HG03060 (cell line): ENCODE results near the gene PSMD7.
"Not testable (repeated sequence)": the region's sequence is repeated elsewhere in the genome, so short reads cannot be mapped to it uniquely, and the experiment has no call there.

Experiments used
- ATAC-seq: cut with Tn5 transposase; IDR thresholded peaks from one replicate; pipeline ENCODE4 v1.9.1; 2021; ENCODE audit warnings: low read depth, moderate number of reproducible peaks; ENCODE audit not compliant: unreplicated experiment

PSMD7 gene

GRCh38 chr16:74291577-74292208, 4.9 kb upstream of the PSMD7 start:
- ATAC-seq, result no peak

GRCh38 chr16:74296104-74296431, 546 bp upstream of the PSMD7 start:
- peak; percentile 10 for ATAC-seq

GRCh38 chr16:74297145-74297665, 591 bp downstream of the PSMD7 start:
- ATAC-seq, result no peak

- no peak for ATAC-seq
These were observed 1.5 kb downstream of the PSMD7 start for GRCh38 chr16:74298104-74298503.

GRCh38 chr16:74302341-74302740, 5.7 kb downstream of the PSMD7 start:
- no peak for ATAC-seq

- ATAC-seq, result no peak
These were observed 7.7 kb downstream of the PSMD7 start for GRCh38 chr16:74304164-74304834.

GRCh38 chr16:74304835-74305176, 8.2 kb downstream of the PSMD7 start:
- ATAC-seq, result no peak

- ATAC-seq, result no peak
These were observed 8.7 kb downstream of the PSMD7 start for GRCh38 chr16:74305281-74305680.

GRCh38 chr16:74305978-74306784, 9.6 kb downstream of the PSMD7 start:
- ATAC-seq, result no peak

- ATAC-seq, result no peak
These were observed 10.8 kb downstream of the PSMD7 start for GRCh38 chr16:74307383-74307782.

GRCh38 chr16:74309789-74310781, 13.5 kb downstream of the PSMD7 start:
- no peak for ATAC-seq

GRCh38 chr16:74315059-74315458, 18.4 kb downstream of the PSMD7 start:
- ATAC-seq, result no peak

GRCh38 chr16:74320707-74321106, 24.1 kb downstream of the PSMD7 start:
- no peak for ATAC-seq

- ATAC-seq, result no peak
These were observed 24.7 kb downstream of the PSMD7 start for GRCh38 chr16:74321356-74321755.

GRCh38 chr16:74322301-74322710, 25.7 kb downstream of the PSMD7 start:
- ATAC-seq, result no peak

GRCh38 chr16:74324777-74325176, 28.2 kb downstream of the PSMD7 start:
- not testable (repeated sequence) for ATAC-seq

- ATAC-seq, result no peak
These were observed 29.0 kb downstream of the PSMD7 start for GRCh38 chr16:74325641-74326040.

GRCh38 chr16:74328346-74328745, 31.7 kb downstream of the PSMD7 start:
- not testable (repeated sequence) for ATAC-seq

GRCh38 chr16:74332469-74332868, 35.9 kb downstream of the PSMD7 start:
- ATAC-seq, result not testable (repeated sequence)

GRCh38 chr16:74337506-74337905, 40.9 kb downstream of the PSMD7 start:
- not testable (repeated sequence) for ATAC-seq
